ENCODE data around the gene ZBTB7A.

The ZBTB7A gene

GRCh38 chr19:4103080-4103433 lies 36.4 kb upstream of the ZBTB7A start:
- Histone ChIP-seq H2BK5ac (ENCODE audit: low read depth, low read length, poor library complexity, severe bottlenecking) (no peak overlapping the region), H3K4ac (ENCODE audit: low read depth in 1 of 2, low read length in 2 of 2) (no peak overlapping the region), H4K91ac (ENCODE audit: low read length) (no peak overlapping the region), H3K9ac (ENCODE audit: low read length) (no peak overlapping the region), H3K18ac (ENCODE audit: low read depth in 1 of 2, low read length in 2 of 2) (no peak overlapping the region), H3K27ac (ENCODE audit: low read length, poor library complexity, severe bottlenecking) (no peak overlapping the region), H3K23ac (ENCODE audit: low read length in 2 of 2) (no peak overlapping the region), H4K8ac (ENCODE audit: low read length) (no peak overlapping the region), H3K9me3 (ENCODE audit: control insufficient read depth, low read length) (no peaks in the 10 kb centered on the region), H3K4me2 (ENCODE audit: low read length, poor library complexity, severe bottlenecking) (no peak overlapping the region), H3K27me3 (ENCODE audit: control insufficient read depth in 1 of 2, insufficient read depth in 1 of 2, low read length in 2 of 2) (no peaks in the 10 kb centered on the region), H2AFZ (ENCODE audit: low read depth, low read length) (no peak overlapping the region), H3K4me1 (ENCODE audit: control insufficient read depth, insufficient read depth, low read depth, low read length) (peaks cover 11% of the 10 kb centered on the region), H3K4me3 (ENCODE audit: insufficient read depth in 1 of 2, low read depth in 1 of 2, low read length in 2 of 2) (no peak overlapping the region), H2BK120ac (ENCODE audit: low read depth, low read length) (no peak overlapping the region), H3K14ac (ENCODE audit: low read length in 2 of 2) (no peak overlapping the region), H2BK15ac (ENCODE audit: low read depth, poor library complexity, severe bottlenecking) (no peak overlapping the region), H2AK5ac (ENCODE audit: low read length, severe bottlenecking) (no peak overlapping the region), H2BK12ac (ENCODE audit: low read length in 2 of 2) (no peak overlapping the region), H3K79me1 (replicated peaks; ENCODE audit: low read length, poor library complexity, severe bottlenecking) (peaks cover 44% of the 10 kb centered on the region), H3K36me3 (ENCODE audit: control insufficient read depth in 1 of 2, insufficient read depth in 2 of 2, low read depth in 1 of 2, low read length in 2 of 2) (peaks cover 80 to 87% of the 10 kb centered on the region in 2 experiments)
- DNase-seq: no peak
- 68% methylated on average over 9 of the region's 9 CpGs for WGBS

GRCh38 chr19:4102339-4103079 lies 35.8 kb upstream of the ZBTB7A start:
- no peak for DNase-seq
- Histone ChIP-seq H3K18ac (ENCODE audit: low read depth in 1 of 2, low read length in 2 of 2) (no peak overlapping the region), H3K27me3 (ENCODE audit: control insufficient read depth in 1 of 2, insufficient read depth in 1 of 2, low read length in 2 of 2) (no peaks in the 10 kb centered on the region), H3K23ac (ENCODE audit: low read length in 2 of 2) (no peak overlapping the region), H4K91ac (ENCODE audit: low read length) (no peak overlapping the region), H3K4me2 (ENCODE audit: low read length, poor library complexity, severe bottlenecking) (no peak overlapping the region), H3K14ac (ENCODE audit: low read length in 2 of 2) (no peak overlapping the region), H2AFZ (ENCODE audit: low read depth, low read length) (no peak overlapping the region), H3K27ac (ENCODE audit: low read length, poor library complexity, severe bottlenecking) (no peak overlapping the region), H3K4me3 (ENCODE audit: insufficient read depth in 1 of 2, low read depth in 1 of 2, low read length in 2 of 2) (no peak overlapping the region), H2BK15ac (ENCODE audit: low read depth, poor library complexity, severe bottlenecking) (no peak overlapping the region), H4K8ac (ENCODE audit: low read length) (no peak overlapping the region), H3K36me3 (ENCODE audit: control insufficient read depth in 1 of 2, insufficient read depth in 2 of 2, low read depth in 1 of 2, low read length in 2 of 2) (peaks cover 80 to 87% of the 10 kb centered on the region in 2 experiments), H2BK5ac (ENCODE audit: low read depth, low read length, poor library complexity, severe bottlenecking) (no peak overlapping the region), H2BK120ac (ENCODE audit: low read depth, low read length) (no peak overlapping the region), H3K4me1 (ENCODE audit: control insufficient read depth, insufficient read depth, low read depth, low read length) (peaks cover 11% of the 10 kb centered on the region), H3K9ac (ENCODE audit: low read length) (no peak overlapping the region), H3K4ac (ENCODE audit: low read depth in 1 of 2, low read length in 2 of 2) (no peak overlapping the region), H2BK12ac (ENCODE audit: low read length in 2 of 2) (no peak overlapping the region), H2AK5ac (ENCODE audit: low read length, severe bottlenecking) (no peak overlapping the region), H3K79me1 (replicated peaks; ENCODE audit: low read length, poor library complexity, severe bottlenecking) (peaks cover 39% of the 10 kb centered on the region), H3K9me3 (ENCODE audit: control insufficient read depth, low read length) (no peaks in the 10 kb centered on the region)
- whole genome bisulfite sequencing: 95% methylated on average over 53 of the region's 53 CpGs

DNA sequence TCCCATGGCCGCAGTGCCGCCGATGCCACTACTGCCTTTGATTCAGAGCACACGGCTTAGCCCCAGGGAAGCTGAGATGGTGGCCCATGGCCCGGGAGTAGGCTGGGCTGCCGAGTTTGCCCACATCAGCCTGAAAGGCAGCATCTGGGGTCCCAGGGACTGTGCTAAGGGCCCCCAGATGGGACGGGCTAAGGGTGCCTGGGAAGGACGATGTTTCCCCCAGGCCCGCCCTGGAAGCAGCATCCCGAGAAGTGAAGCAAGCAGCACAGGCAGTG lies 34.7 kb upstream of the ZBTB7A start:
- Histone ChIP-seq H2AFZ (ENCODE audit: low read depth, low read length) (no peak overlapping the region), H3K4me2 (ENCODE audit: low read length, poor library complexity, severe bottlenecking) (no peak overlapping the region), H3K4ac (ENCODE audit: low read depth in 1 of 2, low read length in 2 of 2) (no peak overlapping the region), H3K18ac (ENCODE audit: low read depth in 1 of 2, low read length in 2 of 2) (no peak overlapping the region), H2BK5ac (ENCODE audit: low read depth, low read length, poor library complexity, severe bottlenecking) (no peak overlapping the region), H2AK5ac (ENCODE audit: low read length, severe bottlenecking) (no peak overlapping the region), H4K8ac (ENCODE audit: low read length) (no peak overlapping the region), H2BK12ac (ENCODE audit: low read length in 2 of 2) (no peak overlapping the region), H3K79me1 (replicated peaks; ENCODE audit: low read length, poor library complexity, severe bottlenecking) (peaks cover 36% of the 10 kb centered on the region), H3K14ac (ENCODE audit: low read length in 2 of 2) (no peak overlapping the region), H2BK120ac (ENCODE audit: low read depth, low read length) (no peak overlapping the region), H4K91ac (ENCODE audit: low read length) (no peak overlapping the region), H3K23ac (ENCODE audit: low read length in 2 of 2) (no peak overlapping the region), H3K36me3 (ENCODE audit: control insufficient read depth in 1 of 2, insufficient read depth in 2 of 2, low read depth in 1 of 2, low read length in 2 of 2) (peaks cover 81 to 88% of the 10 kb centered on the region in 2 experiments), H3K27me3 (ENCODE audit: control insufficient read depth in 1 of 2, insufficient read depth in 1 of 2, low read length in 2 of 2) (no peaks in the 10 kb centered on the region), H3K27ac (ENCODE audit: low read length, poor library complexity, severe bottlenecking) (no peak overlapping the region), H3K9me3 (ENCODE audit: control insufficient read depth, low read length) (no peaks in the 10 kb centered on the region), H3K4me1 (ENCODE audit: control insufficient read depth, insufficient read depth, low read depth, low read length) (peaks cover 13% of the 10 kb centered on the region), H3K4me3 (ENCODE audit: insufficient read depth in 1 of 2, low read depth in 1 of 2, low read length in 2 of 2) (no peak overlapping the region), H2BK15ac (ENCODE audit: low read depth, poor library complexity, severe bottlenecking) (no peak overlapping the region), H3K9ac (ENCODE audit: low read length) (no peak overlapping the region)
- WGBS: 98% methylated on average over 10 of the region's 10 CpGs
- no peak for DNase-seq

DNA sequence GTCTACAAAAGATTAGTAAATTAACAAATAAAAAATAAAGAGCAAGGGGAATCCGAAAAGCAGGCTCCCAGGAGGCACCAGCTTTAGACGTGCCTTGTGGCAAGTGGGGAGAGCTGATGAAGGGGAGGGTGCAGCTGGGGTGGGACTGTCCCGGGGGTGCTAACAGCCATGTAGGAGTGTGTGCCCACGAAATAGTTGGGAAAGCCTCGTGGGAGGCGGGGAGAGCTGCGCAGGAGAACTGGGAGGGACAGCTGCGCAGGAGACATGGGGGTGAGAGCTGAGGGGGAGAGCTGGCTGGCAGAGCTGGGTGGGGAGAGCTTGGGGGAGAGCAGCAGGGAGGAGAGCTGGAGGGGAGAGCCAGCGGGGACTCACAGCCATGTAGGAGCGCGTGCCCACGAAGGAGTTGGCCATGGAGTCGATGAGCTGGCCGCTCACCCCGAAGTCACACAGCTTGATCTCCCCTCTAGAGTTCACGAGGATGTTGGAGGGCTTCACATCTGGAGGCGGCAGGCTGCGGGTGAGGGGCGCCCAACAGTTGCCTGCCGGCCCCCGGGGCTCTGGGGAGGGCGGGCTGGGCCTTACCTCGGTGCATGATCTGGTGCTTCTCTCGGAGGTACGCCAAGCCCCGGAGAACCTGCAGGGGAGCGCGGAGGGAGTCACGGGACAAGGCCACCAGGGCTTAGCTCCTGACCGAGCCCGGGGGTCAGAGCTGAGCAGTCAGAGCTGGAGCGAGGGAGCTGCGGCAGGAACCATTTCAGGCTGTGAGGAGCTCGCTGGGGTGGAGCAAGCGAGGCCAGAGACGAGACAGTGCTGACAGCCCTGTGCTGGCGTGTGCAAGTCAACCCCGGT lies 34.2 kb upstream of the ZBTB7A start:
- no peak overlapping the region for H2AFZ ChIP-seq (ENCODE audit: low read depth, low read length)
- H2AK5ac ChIP-seq (ENCODE audit: low read length, severe bottlenecking): no peak overlapping the region
- H3K4ac ChIP-seq (ENCODE audit: low read depth in 1 of 2, low read length in 2 of 2): no peak overlapping the region
- H2BK120ac ChIP-seq (ENCODE audit: low read depth, low read length): no peak overlapping the region
- no peak overlapping the region for H3K9ac ChIP-seq (ENCODE audit: low read length)
- H3K4me3 ChIP-seq (ENCODE audit: insufficient read depth in 1 of 2, low read depth in 1 of 2, low read length in 2 of 2): no peak overlapping the region
- H3K4me1 ChIP-seq (ENCODE audit: control insufficient read depth, insufficient read depth, low read depth, low read length): peaks cover 13% of the 10 kb centered on the region
- H3K9me3 ChIP-seq (ENCODE audit: control insufficient read depth, low read length): no peaks in the 10 kb centered on the region
- DNase-seq: no peak
- no peak overlapping the region for H4K8ac ChIP-seq (ENCODE audit: low read length)
- H3K79me1 ChIP-seq (replicated peaks; ENCODE audit: low read length, poor library complexity, severe bottlenecking): peaks cover 35% of the 10 kb centered on the region
- no peak overlapping the region for H2BK15ac ChIP-seq (ENCODE audit: low read depth, poor library complexity, severe bottlenecking)
- WGBS: 96% methylated on average over 38 of the region's 38 CpGs
- H3K27me3 ChIP-seq (ENCODE audit: control insufficient read depth in 1 of 2, insufficient read depth in 1 of 2, low read length in 2 of 2): no peaks in the 10 kb centered on the region
- no peak overlapping the region for H4K91ac ChIP-seq (ENCODE audit: low read length)
- no peak overlapping the region for H3K23ac ChIP-seq (ENCODE audit: low read length in 2 of 2)
- peaks cover 77 to 89% of the 10 kb centered on the region in 2 experiments for H3K36me3 ChIP-seq (ENCODE audit: control insufficient read depth in 1 of 2, insufficient read depth in 2 of 2, low read depth in 1 of 2, low read length in 2 of 2)
- H3K18ac ChIP-seq (ENCODE audit: low read depth in 1 of 2, low read length in 2 of 2): no peak overlapping the region
- no peak overlapping the region for H2BK5ac ChIP-seq (ENCODE audit: low read depth, low read length, poor library complexity, severe bottlenecking)
- no peak overlapping the region for H2BK12ac ChIP-seq (ENCODE audit: low read length in 2 of 2)
- H3K4me2 ChIP-seq (ENCODE audit: low read length, poor library complexity, severe bottlenecking): no peak overlapping the region
- H3K14ac ChIP-seq (ENCODE audit: low read length in 2 of 2): no peak overlapping the region
- no peak overlapping the region for H3K27ac ChIP-seq (ENCODE audit: low read length, poor library complexity, severe bottlenecking)

Data from mesenchymal stem cell (in vitro differentiated cells and primary cell).